Thyroid gland (tissue), 4 donors: ENCODE results near the gene MPIG6B.

Source experiments
- CTCF ChIP-seq, 6 experiments: fragments of 200-600 bp in 3 of 6; fragments of 450-650 bp in 3 of 6; sonication (generic) in 3 of 6; IDR thresholded peaks; one replicate each; pipeline ENCODE4 v1.5.1; 2016 to 2019; ENCODE audit warnings: antibody characterized with exemption in 6 of 6, mild to moderate bottlenecking in 2 of 6, inconsistent platforms in 1 of 6, moderate library complexity in 1 of 6
- POLR2A ChIP-seq, 2 donors: fragments of 450-650 bp; IDR thresholded peaks; one replicate each; pipeline ENCODE4 v1.6.1; 2017; ENCODE audit warnings: antibody characterized with exemption in 2 of 2, mild to moderate bottlenecking in 2 of 2, moderate library complexity in 1 of 2

GRCh38 chr6:31725502-31726350 is 2.6 kb downstream of the MPIG6B start:
- TF ChIP-seq POLR2A (IDR thresholded peaks at IDR 0.05), result no peak
- TF ChIP-seq CTCF (IDR thresholded peaks at IDR 0.05), result no peak
